ENCODE results near the gene DPM3.

The DPM3 gene

GRCh38 chr1:155136748-155137147 is 3.6 kb downstream of the DPM3 start:
- H3K79me2 ChIP-seq (ENCODE audit: insufficient read depth, low read length): peaks cover 42% of the 10 kb centered on the region
- peak overlapping the region; percentile 95 for H3K9ac ChIP-seq (ENCODE audit: low read depth, low read length, poor library complexity, severe bottlenecking)
- H3K4me1 ChIP-seq (ENCODE audit: insufficient read depth, low read length, poor library complexity, severe bottlenecking): peaks cover 24% of the 10 kb centered on the region
- TF ChIP-seq EZH2phosphoT487 (IDR thresholded peaks at IDR 0.05; ENCODE audit: borderline replicate concordance): no peak
- TF ChIP-seq CTCF (conservative IDR thresholded peaks at IDR 0.05; ENCODE audit: low read length): no peak
- peaks cover 8% of the 10 kb centered on the region for H4K20me1 ChIP-seq (ENCODE audit: insufficient read depth, low read length, poor library complexity, severe bottlenecking)
- no peaks in the 10 kb centered on the region for H3K36me3 ChIP-seq (ENCODE audit: insufficient read depth, low read length)
- H3F3A ChIP-seq (ENCODE audit: low read depth): no peaks in the 10 kb centered on the region
- H3K27me3 ChIP-seq (ENCODE audit: insufficient read depth, low read length, poor library complexity, severe bottlenecking): no peaks in the 10 kb centered on the region
- no peaks in the 10 kb centered on the region for H3K9me3 ChIP-seq (ENCODE audit: insufficient read depth, low read depth, low read length)
- no peaks in the 10 kb centered on the region for H3K9me2 ChIP-seq (replicated peaks; ENCODE audit: low read depth, low read length)
- H3K4me2 ChIP-seq (ENCODE audit: low read depth, low read length, poor library complexity, severe bottlenecking): peak overlapping the region; percentile 98
- no peak overlapping the region for H2AFZ ChIP-seq (ENCODE audit: low read length)
- peak overlapping the region; percentile 98 for H3K4me3 ChIP-seq (ENCODE audit: low read length, poor library complexity, severe bottlenecking)

GRCh38 chr1:155135415-155136028 is 4.8 kb downstream of the DPM3 start, which contains the start of gene SLC50A1:
SLC50A1 (plus strand) TSS chr1:155135852; CDS start chr1:155135912, 60 bp downstream.
- Histone ChIP-seq H3K9ac (ENCODE audit: low read depth, low read length, poor library complexity, severe bottlenecking) (peak within 1 kb of the TSS; percentile 95), H3K4me1 (ENCODE audit: insufficient read depth, low read length, poor library complexity, severe bottlenecking) (peaks cover 22% of the 10 kb centered on the region), H3K27me3 (ENCODE audit: insufficient read depth, low read length, poor library complexity, severe bottlenecking) (no peaks in the 10 kb centered on the region), H3F3A (ENCODE audit: low read depth) (no peaks in the 10 kb centered on the region), H2AFZ (ENCODE audit: low read length) (peak within 1 kb of the TSS; percentile 89), H3K4me2 (ENCODE audit: low read depth, low read length, poor library complexity, severe bottlenecking) (peak within 1 kb of the TSS; percentile 98), H3K9me3 (ENCODE audit: insufficient read depth, low read depth, low read length) (no peaks in the 10 kb centered on the region), H3K79me2 (ENCODE audit: insufficient read depth, low read length) (peaks cover 42% of the 10 kb centered on the region), H3K36me3 (ENCODE audit: insufficient read depth, low read length) (no peaks in the 10 kb centered on the region), H4K20me1 (ENCODE audit: insufficient read depth, low read length, poor library complexity, severe bottlenecking) (peaks cover 8% of the 10 kb centered on the region), H3K4me3 (ENCODE audit: low read length, poor library complexity, severe bottlenecking) (peak within 1 kb of the TSS; percentile 98), H3K9me2 (replicated peaks; ENCODE audit: low read depth, low read length) (no peaks in the 10 kb centered on the region)
- no peak for TF ChIP-seq EZH2phosphoT487 (IDR thresholded peaks at IDR 0.05; ENCODE audit: borderline replicate concordance)
- no peak for TF ChIP-seq CTCF (conservative IDR thresholded peaks at IDR 0.05; ENCODE audit: low read length)

- Histone ChIP-seq H3K36me3 (ENCODE audit: insufficient read depth, low read length) (no peaks in the 10 kb centered on the region), H3K27me3 (ENCODE audit: insufficient read depth, low read length, poor library complexity, severe bottlenecking) (no peaks in the 10 kb centered on the region), H3K9me3 (ENCODE audit: insufficient read depth, low read depth, low read length) (no peaks in the 10 kb centered on the region), H3K9me2 (replicated peaks; ENCODE audit: low read depth, low read length) (no peaks in the 10 kb centered on the region), H4K20me1 (ENCODE audit: insufficient read depth, low read length, poor library complexity, severe bottlenecking) (peaks cover 8% of the 10 kb centered on the region), H3K4me1 (ENCODE audit: insufficient read depth, low read length, poor library complexity, severe bottlenecking) (peaks cover 21% of the 10 kb centered on the region), H3K4me2 (ENCODE audit: low read depth, low read length, poor library complexity, severe bottlenecking) (peak overlapping the region; percentile 98), H3K9ac (ENCODE audit: low read depth, low read length, poor library complexity, severe bottlenecking) (peak overlapping the region; percentile 95), H3K4me3 (ENCODE audit: low read length, poor library complexity, severe bottlenecking) (peak overlapping the region; percentile 98), H2AFZ (ENCODE audit: low read length) (peak overlapping the region; percentile 89), H3F3A (ENCODE audit: low read depth) (no peaks in the 10 kb centered on the region), H3K79me2 (ENCODE audit: insufficient read depth, low read length) (peaks cover 39% of the 10 kb centered on the region)
- TF ChIP-seq CTCF (conservative IDR thresholded peaks at IDR 0.05; ENCODE audit: low read length) (no peak), EZH2phosphoT487 (IDR thresholded peaks at IDR 0.05; ENCODE audit: borderline replicate concordance) (no peak)
Measured at GRCh38 chr1:155134880-155135414, 5.4 kb downstream of the DPM3 start.
